ENCODE measurements around the gene LAMC1.

LAMC1 gene

GRCh38 chr1:183043254-183043653 is 20.0 kb downstream of the LAMC1 start:
- TF ChIP-seq CTCF (conservative IDR thresholded peaks at IDR 0.05; ENCODE audit: low read depth, low read length), result no peak
- H3K4me3 ChIP-seq (ENCODE audit: low read length), result no peak overlapping the region
- no peak for DNase-seq (ENCODE audit: low read depth)

GRCh38 chr1:183043872-183044854 is 20.9 kb downstream of the LAMC1 start:
- no peak for TF ChIP-seq CTCF (conservative IDR thresholded peaks at IDR 0.05; ENCODE audit: low read depth, low read length)
- no peak for DNase-seq (ENCODE audit: low read depth)
- H3K4me3 ChIP-seq (ENCODE audit: low read length), result no peak overlapping the region

- TF ChIP-seq CTCF (conservative IDR thresholded peaks at IDR 0.05; ENCODE audit: low read depth, low read length), result no peak
- H3K4me3 ChIP-seq (ENCODE audit: low read length), result no peak overlapping the region
- DNase-seq (ENCODE audit: low read depth), result no peak
These were observed 21.9 kb downstream of the LAMC1 start for GRCh38 chr1:183044893-183045649.

- no peak for DNase-seq (ENCODE audit: low read depth)
- TF ChIP-seq CTCF (conservative IDR thresholded peaks at IDR 0.05; ENCODE audit: low read depth, low read length), result no peak
- no peak overlapping the region for H3K4me3 ChIP-seq (ENCODE audit: low read length)
These were observed 25.2 kb downstream of the LAMC1 start for GRCh38 chr1:183048087-183049085.

GRCh38 chr1:183051546-183051945 is 28.3 kb downstream of the LAMC1 start:
- TF ChIP-seq CTCF (conservative IDR thresholded peaks at IDR 0.05; ENCODE audit: low read depth, low read length), result no peak
- no peak for DNase-seq (ENCODE audit: low read depth)
- H3K4me3 ChIP-seq (ENCODE audit: low read length), result no peak overlapping the region

- no peak overlapping the region for H3K4me3 ChIP-seq (ENCODE audit: low read length)
- no peak for DNase-seq (ENCODE audit: low read depth)
- no peak for TF ChIP-seq CTCF (conservative IDR thresholded peaks at IDR 0.05; ENCODE audit: low read depth, low read length)
These were observed 29.6 kb downstream of the LAMC1 start for GRCh38 chr1:183052861-183053260.

All from retinal pigment epithelial cell (primary cell).